ENCODE results near the gene CALML6.

Gene CALML6

DNA sequence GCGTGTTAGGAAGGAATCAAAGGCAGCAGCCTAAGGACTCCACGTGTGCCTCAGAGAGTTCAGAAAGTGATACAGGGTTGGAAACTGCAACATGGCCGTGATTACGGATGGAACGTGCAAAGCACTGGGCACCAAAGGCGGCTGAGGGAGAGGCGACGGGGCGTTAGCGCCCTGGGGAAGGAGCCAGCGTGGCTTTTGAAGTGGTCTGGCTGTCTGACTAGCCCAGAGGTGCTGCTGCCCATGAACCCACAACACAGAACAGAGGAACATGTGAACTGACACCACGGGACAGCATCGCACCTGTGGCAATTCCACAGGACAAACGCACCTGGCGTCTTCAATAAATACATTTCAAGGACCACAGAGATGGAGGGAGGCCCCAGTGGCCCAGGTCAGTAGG lies 22.0 kb downstream of the CALML6 start:
- H3K4me3 ChIP-seq (ENCODE audit: low read length), result no peak overlapping the region
- no peak for DNase-seq (ENCODE audit: low read depth)
- TF ChIP-seq CTCF (conservative IDR thresholded peaks at IDR 0.05; ENCODE audit: low read length), result no peak

GRCh38 chr1:1937549-1938275 lies 22.7 kb downstream of the CALML6 start:
- no peak for DNase-seq (ENCODE audit: low read depth)
- no peak for TF ChIP-seq CTCF (conservative IDR thresholded peaks at IDR 0.05; ENCODE audit: low read length)
- no peak overlapping the region for H3K4me3 ChIP-seq (ENCODE audit: low read length)

DNA sequence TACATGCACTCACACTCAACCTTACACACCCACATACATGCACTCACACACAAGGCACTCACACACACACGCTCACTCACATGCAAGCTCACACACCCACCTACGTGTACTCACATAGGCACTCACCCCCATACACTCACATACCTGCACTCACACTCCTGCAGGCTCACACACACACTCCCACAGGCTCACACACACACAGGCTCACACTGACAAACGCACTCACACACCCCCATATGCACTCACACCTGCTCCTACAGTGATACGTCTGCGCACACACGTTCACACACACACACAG lies 23.2 kb downstream of the CALML6 start:
- DNase-seq (ENCODE audit: low read depth), result no peak
- no peak for TF ChIP-seq CTCF (conservative IDR thresholded peaks at IDR 0.05; ENCODE audit: low read length)
- H3K4me3 ChIP-seq (ENCODE audit: low read length), result no peak overlapping the region

- H3K4me3 ChIP-seq (ENCODE audit: low read length), result no peak overlapping the region
- DNase-seq (ENCODE audit: low read depth), result no peak
- TF ChIP-seq CTCF (conservative IDR thresholded peaks at IDR 0.05; ENCODE audit: low read length), result no peak
Measured at GRCh38 chr1:1938613-1939295, 23.7 kb downstream of the CALML6 start.

DNA sequence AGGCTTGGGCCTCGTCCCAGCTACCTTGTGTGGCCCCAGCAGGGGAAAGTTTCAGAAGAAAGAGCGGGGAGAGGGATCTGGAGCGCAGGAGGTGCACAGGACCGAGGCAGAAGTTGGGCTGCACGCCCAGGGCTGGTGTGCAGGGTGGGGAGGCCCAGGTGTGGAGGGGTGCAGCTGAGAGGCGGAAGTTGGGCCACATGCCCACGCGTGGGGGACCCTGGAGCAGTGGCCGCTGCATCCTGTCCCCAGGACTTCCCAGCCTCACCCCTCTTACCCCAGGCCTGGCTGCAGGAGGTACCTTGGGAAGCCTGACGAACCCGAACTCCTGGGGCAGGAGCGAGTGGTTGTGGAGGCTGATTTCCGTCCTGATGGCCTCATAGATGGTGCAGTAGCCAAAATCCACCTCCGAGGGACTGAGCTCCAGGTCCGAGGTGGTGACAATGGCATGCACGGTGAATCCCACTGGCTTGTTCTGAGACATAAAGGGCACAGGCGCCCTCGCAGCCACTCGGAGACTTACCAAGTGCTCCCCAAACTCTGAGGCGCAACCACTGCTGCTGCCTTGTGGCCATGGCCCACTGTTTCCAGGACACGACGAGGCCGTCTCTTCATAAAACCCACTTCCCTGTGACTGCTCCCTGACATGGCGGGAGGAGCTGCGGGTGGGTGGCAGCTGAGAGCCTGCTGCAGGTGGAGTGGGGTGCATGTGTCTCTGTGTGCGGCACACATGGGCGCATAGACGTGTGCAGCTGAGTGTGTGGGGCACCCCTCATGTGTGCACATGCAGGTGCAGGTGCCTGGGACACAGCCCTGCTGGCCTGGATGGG lies 24.4 kb downstream of the CALML6 start:
- no peak for DNase-seq (ENCODE audit: low read depth)
- H3K4me3 ChIP-seq (ENCODE audit: low read length), result no peak overlapping the region
- no peak for TF ChIP-seq CTCF (conservative IDR thresholded peaks at IDR 0.05; ENCODE audit: low read length)

DNA sequence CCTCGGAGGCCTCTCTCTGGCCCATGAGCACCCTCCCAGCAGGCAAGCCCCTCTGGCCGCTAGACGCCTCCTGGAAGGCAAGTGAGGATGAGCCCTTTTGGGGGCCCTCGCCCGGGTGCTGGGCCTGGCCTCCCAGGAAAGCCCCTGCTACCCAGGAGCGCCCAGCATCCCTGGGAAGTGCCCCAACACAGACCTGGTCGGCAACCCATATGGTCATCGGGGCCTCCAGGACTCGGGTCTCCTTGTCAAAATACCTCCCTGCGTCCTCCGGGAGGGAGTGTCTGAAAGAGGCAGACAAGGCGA lies 25.0 kb downstream of the CALML6 start:
- no peak for TF ChIP-seq CTCF (conservative IDR thresholded peaks at IDR 0.05; ENCODE audit: low read length)
- DNase-seq (ENCODE audit: low read depth), result no peak
- no peak overlapping the region for H3K4me3 ChIP-seq (ENCODE audit: low read length)

All from AG10803 (cell line).